ENCODE results near the gene USP7.
A peak's percentile ranks its signal among the peaks of the same experiment; 100 is the strongest.

USP7 gene

DNA sequence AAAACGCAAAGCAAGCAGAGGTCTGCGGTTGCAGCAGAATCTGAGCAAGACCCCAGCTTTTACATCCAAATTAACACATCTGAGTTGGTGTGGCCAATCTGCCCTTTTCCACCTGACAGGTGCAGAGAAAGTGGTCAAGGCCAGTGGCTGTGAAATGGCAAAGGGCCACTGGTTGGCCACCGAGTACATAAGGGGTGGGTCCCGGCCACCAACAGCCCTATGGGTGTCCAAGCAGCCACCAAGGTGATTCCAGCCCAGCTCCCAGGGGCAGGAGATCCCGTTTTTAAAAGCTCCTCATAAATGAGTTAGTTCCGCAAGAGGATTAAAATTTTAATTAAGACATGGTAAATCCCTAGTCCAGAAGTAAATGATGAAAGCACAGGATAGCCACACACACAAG lies 29.1 kb downstream of the USP7 start:
- ChIA-PET CTCF (interaction anchor here (0.9 to 8.0 kb wide), 8 partner anchors 8 to 200 kb away, joined by 4 to 109 read pairs (median 8); no protein-coding TSS in a partner anchor), POLR2A (no interaction called here)
- TF ChIP-seq CTCF (IDR thresholded peaks at IDR 0.05; ENCODE audit: control extremely low read depth, extremely low read depth, low read depth, missing control alignments) = no peak
- DNase-seq (ENCODE audit: extremely low spot score) = no peak

DNA sequence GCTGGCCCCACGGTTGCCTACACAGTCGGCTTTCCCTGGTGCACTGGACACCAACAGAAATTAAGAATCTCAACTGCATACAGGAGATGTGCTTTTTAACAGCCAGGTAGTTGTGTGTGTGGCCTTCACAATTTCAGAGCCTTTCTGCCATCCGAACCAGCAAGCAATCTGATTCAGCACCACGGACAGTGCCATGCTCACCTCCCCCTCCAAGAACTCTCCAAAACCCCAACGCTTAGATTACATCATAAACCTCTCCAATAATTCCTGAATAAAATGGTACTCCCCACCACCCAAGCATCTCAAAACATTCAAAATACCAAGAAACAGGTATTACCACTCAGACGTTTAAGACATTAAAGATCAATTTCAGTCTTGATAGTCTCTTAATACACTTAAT lies 31.8 kb downstream of the USP7 start:
- ChIA-PET CTCF (interaction anchor here (1.2 kb wide), 2 partner anchors 19 to 76 kb away, joined by 3 read pairs; no protein-coding TSS in a partner anchor), POLR2A (no interaction called here)
- no peak for TF ChIP-seq CTCF (IDR thresholded peaks at IDR 0.05; ENCODE audit: control extremely low read depth, extremely low read depth, low read depth, missing control alignments)
- peak; percentile 38 for DNase-seq (ENCODE audit: extremely low spot score)

DNA sequence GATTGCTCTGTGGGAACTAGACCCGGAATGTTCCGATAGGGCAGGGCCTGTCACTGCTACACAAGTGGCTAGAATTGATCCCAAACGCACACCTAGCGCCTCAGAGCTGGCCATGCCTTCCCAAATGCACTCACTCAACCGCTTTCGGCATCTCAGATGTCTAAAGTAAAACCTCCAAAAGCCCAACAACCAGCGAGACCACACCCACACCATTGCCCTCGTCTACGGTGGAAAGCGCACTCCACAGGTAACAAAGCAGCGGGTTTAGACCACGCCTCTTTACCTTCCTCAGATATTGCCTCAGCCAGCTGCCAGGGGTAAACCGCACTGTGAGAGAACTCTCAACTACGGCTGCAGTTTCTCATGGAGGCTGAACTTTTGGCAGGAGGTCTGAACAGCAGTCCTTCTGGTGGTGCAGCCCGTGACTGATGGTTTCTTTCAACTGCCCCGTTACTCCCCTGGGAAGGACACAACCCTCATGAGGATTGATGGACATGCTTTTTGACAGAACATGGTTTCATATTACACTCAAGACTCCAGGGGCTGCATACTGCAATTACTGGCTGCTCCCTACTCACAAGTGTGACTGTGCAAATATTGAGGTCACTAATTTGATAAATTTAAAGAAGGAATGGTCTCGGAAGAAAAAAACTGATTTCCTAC lies 34.5 kb downstream of the USP7 start:
- POLR2A ChIA-PET = no interaction called here
- CTCF ChIA-PET = interaction anchor here (0.8 to 2.5 kb wide), 7 partner anchors 11 to 275 kb away, joined by 3 to 11 read pairs (median 5); no protein-coding TSS in a partner anchor
- no peak for TF ChIP-seq CTCF (IDR thresholded peaks at IDR 0.05; ENCODE audit: control extremely low read depth, extremely low read depth, low read depth, missing control alignments)

DNA sequence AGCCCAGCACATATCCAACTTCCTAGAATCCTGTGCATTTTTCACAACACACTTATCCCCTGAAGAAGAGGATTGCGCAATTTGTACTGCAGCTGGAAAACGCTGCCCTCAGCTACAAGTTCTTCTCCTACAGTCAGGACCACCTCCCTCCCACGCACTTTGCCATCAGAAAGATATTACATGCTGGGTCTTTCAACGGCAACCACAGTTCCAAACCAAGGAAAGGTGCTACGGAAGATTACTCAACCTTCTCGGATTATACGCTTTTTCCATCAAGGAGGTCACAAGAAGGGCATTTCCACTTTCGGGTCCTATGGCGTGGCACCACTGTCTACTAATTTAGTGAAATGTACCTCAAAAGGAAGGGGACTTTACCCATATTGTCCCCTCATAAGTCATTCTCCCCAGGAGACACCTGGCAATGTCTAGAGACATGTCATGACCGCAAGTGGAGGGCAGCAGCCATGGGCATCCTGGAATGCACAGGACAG lies 35.2 kb downstream of the USP7 start:
- ChIA-PET POLR2A (no interaction called here), CTCF (interaction anchor here (0.9 to 2.5 kb wide), 7 partner anchors 8 to 80 kb away, joined by 3 to 11 read pairs (median 6); no protein-coding TSS in a partner anchor)
- TF ChIP-seq CTCF (IDR thresholded peaks at IDR 0.05; ENCODE audit: control extremely low read depth, extremely low read depth, low read depth, missing control alignments) = no peak
- peak; percentile 34 for DNase-seq (ENCODE audit: extremely low spot score)

More for the DNA sequence above, 34.5 kb downstream of the USP7 start:
- no peak for DNase-seq (ENCODE audit: extremely low spot score)

GRCh38 chr16:8926827-8927226 lies 36.9 kb downstream of the USP7 start:
- TF ChIP-seq CTCF (IDR thresholded peaks at IDR 0.05; ENCODE audit: control extremely low read depth, extremely low read depth, low read depth, missing control alignments) = no peak
- POLR2A ChIA-PET = no interaction called here
- CTCF ChIA-PET = interaction anchor here (0.7 to 1.9 kb wide), 3 partner anchors 10 to 34 kb away, joined by 3 to 8 read pairs (median 3); no protein-coding TSS in a partner anchor
- DNase-seq (ENCODE audit: extremely low spot score) = no peak

DNA sequence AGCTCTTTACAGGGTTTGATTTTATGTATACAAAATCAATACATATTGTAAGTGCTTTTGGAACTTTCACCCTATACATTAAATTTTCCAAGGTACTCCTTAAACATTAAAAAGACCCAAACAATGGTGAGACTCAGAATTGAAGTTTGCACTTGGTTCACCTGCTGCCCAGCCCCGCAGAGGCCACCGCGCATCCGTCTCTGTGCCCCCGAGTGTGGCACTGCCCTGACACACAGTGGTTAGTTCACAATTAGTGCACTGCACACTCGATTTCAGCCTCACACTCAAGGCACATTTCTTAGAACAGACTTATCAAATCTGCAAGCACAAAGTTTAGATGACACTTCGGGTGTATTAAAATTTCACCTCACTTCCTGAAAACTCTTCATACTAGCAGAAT lies 38.3 kb downstream of the USP7 start:
- POLR2A ChIA-PET = no interaction called here
- no peak for TF ChIP-seq CTCF (IDR thresholded peaks at IDR 0.05; ENCODE audit: control extremely low read depth, extremely low read depth, low read depth, missing control alignments)
- CTCF ChIA-PET = interaction anchor here (1.9 kb wide), 1 partner anchor 11 kb away, joined by 8 read pairs; no protein-coding TSS in a partner anchor
- DNase-seq (ENCODE audit: extremely low spot score) = no peak

Measured in GM10248 (cell line).